Measurements from ENCODE around the gene SLC16A1.

DNA sequence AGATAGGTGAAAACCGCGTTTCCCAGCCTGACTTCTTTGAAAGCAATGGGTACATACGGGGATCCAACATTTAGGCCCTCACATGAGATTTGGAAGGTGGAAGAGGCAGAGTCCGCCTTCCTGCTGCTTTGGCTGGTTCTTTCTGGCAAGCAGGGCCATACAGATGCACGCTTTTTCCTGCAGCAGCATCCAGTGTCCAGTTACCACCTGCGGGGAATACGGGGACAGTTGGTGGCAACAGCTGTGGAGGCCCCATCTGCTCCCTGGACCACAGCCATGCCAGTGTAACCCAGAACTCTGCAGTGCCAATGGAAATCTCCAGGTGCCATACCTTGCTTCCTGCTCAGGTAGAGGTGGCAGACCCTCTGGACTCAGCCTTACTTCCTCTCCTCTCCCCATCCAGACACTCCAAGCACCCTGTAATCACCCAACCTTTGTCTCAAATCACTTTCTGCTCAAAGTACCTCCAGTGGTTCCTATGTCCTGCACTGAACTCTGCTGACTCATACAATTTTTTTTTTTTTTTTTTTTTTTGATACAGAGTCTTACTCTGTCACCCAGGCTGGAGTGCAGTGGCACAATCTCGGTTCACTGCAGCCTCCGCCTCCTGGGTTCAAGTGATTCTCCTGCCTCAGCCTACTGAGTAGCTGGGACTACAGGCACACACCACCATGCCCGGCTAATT lies 68.3 kb downstream of the SLC16A1 start:
- no peak for TF ChIP-seq POLR2AphosphoS5 (IDR thresholded peaks at IDR 0.05; ENCODE audit: low read depth)
- no peak for TF ChIP-seq CTCF (conservative IDR thresholded peaks at IDR 0.05; ENCODE audit: low read depth in 2 of 2)
- no peak for TF ChIP-seq EZH2 (IDR thresholded peaks at IDR 0.05; ENCODE audit: low read depth, unreplicated experiment)
- TF ChIP-seq, protein P1, sequence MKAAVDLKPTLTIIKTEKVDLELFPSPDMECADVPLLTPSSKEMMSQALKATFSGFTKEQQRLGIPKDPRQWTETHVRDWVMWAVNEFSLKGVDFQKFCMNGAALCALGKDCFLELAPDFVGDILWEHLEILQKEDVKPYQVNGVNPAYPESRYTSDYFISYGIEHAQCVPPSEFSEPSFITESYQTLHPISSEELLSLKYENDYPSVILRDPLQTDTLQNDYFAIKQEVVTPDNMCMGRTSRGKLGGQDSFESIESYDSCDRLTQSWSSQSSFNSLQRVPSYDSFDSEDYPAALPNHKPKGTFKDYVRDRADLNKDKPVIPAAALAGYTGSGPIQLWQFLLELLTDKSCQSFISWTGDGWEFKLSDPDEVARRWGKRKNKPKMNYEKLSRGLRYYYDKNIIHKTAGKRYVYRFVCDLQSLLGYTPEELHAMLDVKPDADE (IDR thresholded peaks at IDR 0.05), result no peak
- no peak for TF ChIP-seq EZH2phosphoT487 (IDR thresholded peaks at IDR 0.05; ENCODE audit: unreplicated experiment)

Data from GM23338 (cell line).